Measurements from ENCODE around the gene AUP1.

Gene AUP1

DNA sequence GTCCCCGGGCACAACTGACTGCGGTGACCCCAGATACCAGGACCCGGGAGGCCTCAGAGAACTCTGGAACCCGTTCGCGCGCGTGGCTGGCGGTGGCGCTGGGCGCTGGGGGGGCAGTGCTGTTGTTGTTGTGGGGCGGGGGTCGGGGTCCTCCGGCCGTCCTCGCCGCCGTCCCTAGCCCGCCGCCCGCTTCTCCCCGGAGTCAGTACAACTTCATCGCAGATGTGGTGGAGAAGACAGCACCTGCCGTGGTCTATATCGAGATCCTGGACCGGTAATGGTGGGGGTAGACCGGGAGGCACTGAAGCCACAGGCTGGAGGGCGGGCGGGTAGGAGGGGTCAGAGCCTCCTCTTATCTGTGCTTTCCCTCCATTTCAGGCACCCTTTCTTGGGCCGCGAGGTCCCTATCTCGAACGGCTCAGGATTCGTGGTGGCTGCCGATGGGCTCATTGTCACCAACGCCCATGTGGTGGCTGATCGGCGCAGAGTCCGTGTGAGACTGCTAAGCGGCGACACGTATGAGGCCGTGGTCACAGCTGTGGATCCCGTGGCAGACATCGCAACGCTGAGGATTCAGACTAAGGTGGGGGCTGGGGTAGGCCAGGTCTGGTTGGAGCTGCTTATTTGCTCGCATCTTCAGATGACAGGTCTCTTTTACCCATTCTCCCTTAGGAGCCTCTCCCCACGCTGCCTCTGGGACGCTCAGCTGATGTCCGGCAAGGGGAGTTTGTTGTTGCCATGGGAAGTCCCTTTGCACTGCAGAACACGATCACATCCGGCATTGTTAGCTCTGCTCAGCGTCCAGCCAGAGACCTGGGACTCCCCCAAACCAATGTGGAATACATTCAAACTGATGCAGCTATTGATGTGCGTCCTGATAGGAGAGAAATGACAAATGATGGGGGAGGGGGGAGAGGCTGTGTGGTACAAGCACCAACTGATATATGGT, 1.0 kb upstream of the AUP1 start:
- H3K4me3 ChIP-seq (ENCODE audit: low read depth, low read length) = peak overlapping the region; percentile 99
- no peaks in the 10 kb centered on the region for H3K9me3 ChIP-seq (ENCODE audit: control insufficient read depth, insufficient read depth, low read length)
- H3K27me3 ChIP-seq (ENCODE audit: control insufficient read depth, insufficient read depth, low read length) = peaks cover 3% of the 10 kb centered on the region
- H3K9ac ChIP-seq (ENCODE audit: low read depth, low read length) = peak overlapping the region; percentile 37
- H3K4me1 ChIP-seq (ENCODE audit: control insufficient read depth, insufficient read depth, low read length) = peaks cover 3% of the 10 kb centered on the region
- peaks cover 17% of the 10 kb centered on the region for H3K36me3 ChIP-seq (ENCODE audit: control insufficient read depth, insufficient read depth, low read length)

- peaks cover 3% of the 10 kb centered on the region for H3K4me1 ChIP-seq (ENCODE audit: control insufficient read depth, insufficient read depth, low read length)
- H3K36me3 ChIP-seq (ENCODE audit: control insufficient read depth, insufficient read depth, low read length) = peaks cover 17% of the 10 kb centered on the region
- H3K9me3 ChIP-seq (ENCODE audit: control insufficient read depth, insufficient read depth, low read length) = no peaks in the 10 kb centered on the region
- peak overlapping the region; percentile 99 for H3K4me3 ChIP-seq (ENCODE audit: low read depth, low read length)
- peaks cover 5% of the 10 kb centered on the region for H3K27me3 ChIP-seq (ENCODE audit: control insufficient read depth, insufficient read depth, low read length)
- H3K9ac ChIP-seq (ENCODE audit: low read depth, low read length) = peak overlapping the region; percentile 87
These were observed 728 bp downstream of the AUP1 start for GRCh38 chr2:74528600-74529356.

DNA sequence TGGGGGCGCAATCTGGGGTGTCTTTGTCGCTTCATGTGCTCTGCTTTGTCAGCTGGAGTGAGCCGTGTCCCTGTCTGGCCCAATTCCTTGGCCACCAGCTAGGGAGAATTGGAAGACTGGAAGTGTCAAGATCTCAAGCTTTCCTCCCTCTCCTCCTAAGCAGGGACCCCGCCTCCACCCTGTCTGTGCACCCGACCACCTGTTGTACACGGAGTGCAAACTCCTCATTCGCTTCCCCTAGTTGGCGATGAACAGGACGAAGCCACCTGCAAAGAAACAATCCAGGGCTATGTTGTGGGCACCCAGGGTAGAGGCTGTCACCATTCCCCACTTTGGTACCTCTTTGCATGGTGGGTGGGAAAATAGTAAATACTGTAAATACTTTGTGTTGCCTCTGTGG, 1.8 kb downstream of the AUP1 start:
- no peak overlapping the region for H3K9ac ChIP-seq (ENCODE audit: low read depth, low read length)
- H3K4me1 ChIP-seq (ENCODE audit: control insufficient read depth, insufficient read depth, low read length) = peaks cover 3% of the 10 kb centered on the region
- H3K27me3 ChIP-seq (ENCODE audit: control insufficient read depth, insufficient read depth, low read length) = peaks cover 16% of the 10 kb centered on the region
- peaks cover 17% of the 10 kb centered on the region for H3K36me3 ChIP-seq (ENCODE audit: control insufficient read depth, insufficient read depth, low read length)
- H3K9me3 ChIP-seq (ENCODE audit: control insufficient read depth, insufficient read depth, low read length) = no peaks in the 10 kb centered on the region
- H3K4me3 ChIP-seq (ENCODE audit: low read depth, low read length) = no peak overlapping the region

GRCh38 chr2:74526649-74527230, 2.8 kb downstream of the AUP1 start:
- peaks cover 3% of the 10 kb centered on the region for H3K4me1 ChIP-seq (ENCODE audit: control insufficient read depth, insufficient read depth, low read length)
- peaks cover 17% of the 10 kb centered on the region for H3K36me3 ChIP-seq (ENCODE audit: control insufficient read depth, insufficient read depth, low read length)
- no peaks in the 10 kb centered on the region for H3K9me3 ChIP-seq (ENCODE audit: control insufficient read depth, insufficient read depth, low read length)
- no peak overlapping the region for H3K4me3 ChIP-seq (ENCODE audit: low read depth, low read length)
- peaks cover 26% of the 10 kb centered on the region for H3K27me3 ChIP-seq (ENCODE audit: control insufficient read depth, insufficient read depth, low read length)
- no peak overlapping the region for H3K9ac ChIP-seq (ENCODE audit: low read depth, low read length)

DNA sequence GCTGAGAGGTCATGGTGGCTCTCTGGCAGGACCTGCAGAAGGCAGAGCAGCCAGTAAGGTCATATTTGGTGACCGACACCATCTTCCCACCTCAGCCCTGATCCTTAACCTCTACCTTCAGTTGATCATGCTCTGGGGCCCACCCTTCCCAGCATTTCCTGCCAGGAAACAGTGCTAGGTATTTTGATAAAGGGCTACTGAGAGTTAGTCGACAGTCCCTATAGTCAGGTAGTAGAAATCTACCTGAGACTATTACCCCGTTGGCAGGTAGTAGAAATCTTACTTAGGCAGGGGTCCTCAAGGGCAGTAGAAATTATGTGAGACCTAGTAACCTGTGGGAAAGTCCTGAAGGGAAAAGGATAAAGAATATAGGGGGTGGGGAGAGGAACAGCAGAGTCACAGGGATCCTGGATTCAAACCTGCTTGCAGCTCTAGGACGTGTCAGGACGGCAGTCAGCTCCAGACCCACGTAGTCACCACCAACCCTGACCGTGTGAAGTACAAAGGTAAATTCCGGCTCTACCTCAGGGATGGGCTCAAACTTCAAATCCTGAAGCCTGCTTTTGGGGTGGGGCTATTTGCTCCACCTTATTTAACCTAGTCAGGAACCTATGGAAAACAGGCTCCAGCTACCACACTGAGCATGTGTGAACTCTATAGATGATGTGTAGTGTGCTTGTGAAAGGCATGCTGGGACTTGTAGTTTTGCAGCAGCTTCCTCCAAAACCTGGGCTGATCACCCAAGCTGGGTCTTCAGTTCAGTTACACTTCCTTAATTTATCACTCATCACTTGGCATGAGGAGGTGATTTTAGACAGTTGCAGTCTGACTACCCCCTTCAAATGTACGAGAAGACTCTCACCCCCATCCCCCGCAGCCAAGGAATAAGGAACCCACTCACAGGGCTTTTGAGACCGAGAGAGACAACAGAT, 3.5 kb downstream of the AUP1 start, which contains the start of gene DQX1:
DQX1 (minus strand) TSS at position 515 of the 932 bp plus-strand sequence; CDS start at position 13, 502 bp downstream.
- Histone ChIP-seq H3K9ac (ENCODE audit: low read depth, low read length) (no peak within 1 kb of the TSS), H3K4me3 (ENCODE audit: low read depth, low read length) (no peak within 1 kb of the TSS), H3K9me3 (ENCODE audit: control insufficient read depth, insufficient read depth, low read length) (no peaks in the 10 kb centered on the region)

DNA sequence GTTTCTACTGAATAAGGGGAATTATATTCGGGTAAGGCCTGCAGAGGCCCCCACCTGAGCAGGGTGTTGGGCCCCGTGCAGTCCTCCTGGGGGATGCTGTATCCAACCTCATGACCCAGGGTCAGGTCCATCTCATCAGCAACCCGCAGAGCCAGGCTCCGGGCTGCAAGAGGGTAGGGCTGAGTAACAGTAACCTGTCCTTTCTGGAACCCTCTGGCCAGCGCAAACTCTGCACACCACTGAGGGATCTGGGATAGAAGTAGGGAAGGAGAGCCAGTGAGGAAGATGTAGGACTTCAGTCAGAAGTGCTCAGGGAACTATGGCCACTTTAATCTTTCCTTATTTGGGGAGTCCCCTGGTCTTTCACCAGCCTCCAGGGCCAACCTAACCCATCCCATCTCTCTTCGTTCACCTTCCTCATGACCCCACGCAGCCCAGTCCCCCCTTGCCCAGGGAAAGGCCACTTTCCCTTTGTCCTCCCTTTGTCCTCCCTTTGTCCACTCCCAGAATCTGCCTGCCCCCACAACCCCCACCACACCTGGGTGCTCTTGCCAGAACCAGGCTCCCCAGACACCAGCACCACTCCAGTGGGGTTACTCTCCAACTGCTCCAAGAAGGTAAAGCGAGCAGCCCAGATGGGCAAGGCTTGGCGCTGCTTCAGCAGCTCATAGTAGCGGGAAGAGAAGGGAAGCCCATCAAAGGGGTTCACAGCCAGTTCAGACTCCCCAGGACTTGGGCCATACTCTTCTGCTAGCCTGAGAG, 4.4 kb downstream of the AUP1 start:
- H3K9ac ChIP-seq (ENCODE audit: low read depth, low read length) = no peak overlapping the region
- no peaks in the 10 kb centered on the region for H3K9me3 ChIP-seq (ENCODE audit: control insufficient read depth, insufficient read depth, low read length)
- H3K36me3 ChIP-seq (ENCODE audit: control insufficient read depth, insufficient read depth, low read length) = peaks cover 17% of the 10 kb centered on the region
- peaks cover 34% of the 10 kb centered on the region for H3K27me3 ChIP-seq (ENCODE audit: control insufficient read depth, insufficient read depth, low read length)
- peaks cover 3% of the 10 kb centered on the region for H3K4me1 ChIP-seq (ENCODE audit: control insufficient read depth, insufficient read depth, low read length)
- H3K4me3 ChIP-seq (ENCODE audit: low read depth, low read length) = no peak overlapping the region

More for the DNA sequence above, 3.5 kb downstream of the AUP1 start, which contains the start of gene DQX1:
- Histone ChIP-seq H3K27me3 (ENCODE audit: control insufficient read depth, insufficient read depth, low read length) (peaks cover 29% of the 10 kb centered on the region), H3K36me3 (ENCODE audit: control insufficient read depth, insufficient read depth, low read length) (peaks cover 17% of the 10 kb centered on the region), H3K4me1 (ENCODE audit: control insufficient read depth, insufficient read depth, low read length) (peaks cover 3% of the 10 kb centered on the region)

- peaks cover 3% of the 10 kb centered on the region for H3K4me1 ChIP-seq (ENCODE audit: control insufficient read depth, insufficient read depth, low read length)
- H3K9me3 ChIP-seq (ENCODE audit: control insufficient read depth, insufficient read depth, low read length) = no peaks in the 10 kb centered on the region
- no peak overlapping the region for H3K9ac ChIP-seq (ENCODE audit: low read depth, low read length)
- H3K27me3 ChIP-seq (ENCODE audit: control insufficient read depth, insufficient read depth, low read length) = peaks cover 45% of the 10 kb centered on the region
- H3K4me3 ChIP-seq (ENCODE audit: low read depth, low read length) = no peak overlapping the region
- H3K36me3 ChIP-seq (ENCODE audit: control insufficient read depth, insufficient read depth, low read length) = peaks cover 17% of the 10 kb centered on the region
These were observed 5.5 kb downstream of the AUP1 start for GRCh38 chr2:74524005-74524404.

- peaks cover 13% of the 10 kb centered on the region for H3K36me3 ChIP-seq (ENCODE audit: control insufficient read depth, insufficient read depth, low read length)
- H3K4me1 ChIP-seq (ENCODE audit: control insufficient read depth, insufficient read depth, low read length) = no peaks in the 10 kb centered on the region
- no peak overlapping the region for H3K9ac ChIP-seq (ENCODE audit: low read depth, low read length)
- no peaks in the 10 kb centered on the region for H3K9me3 ChIP-seq (ENCODE audit: control insufficient read depth, insufficient read depth, low read length)
- H3K27me3 ChIP-seq (ENCODE audit: control insufficient read depth, insufficient read depth, low read length) = peaks cover 60% of the 10 kb centered on the region
- no peak overlapping the region for H3K4me3 ChIP-seq (ENCODE audit: low read depth, low read length)
These were observed 7.0 kb downstream of the AUP1 start for GRCh38 chr2:74522516-74522915.

- Histone ChIP-seq H3K36me3 (ENCODE audit: control insufficient read depth, insufficient read depth, low read length) (no peaks in the 10 kb centered on the region), H3K4me1 (ENCODE audit: control insufficient read depth, insufficient read depth, low read length) (no peaks in the 10 kb centered on the region), H3K27me3 (ENCODE audit: control insufficient read depth, insufficient read depth, low read length) (peaks cover 95% of the 10 kb centered on the region), H3K9me3 (ENCODE audit: control insufficient read depth, insufficient read depth, low read length) (peaks cover 6% of the 10 kb centered on the region), H3K4me3 (ENCODE audit: low read depth, low read length) (peak overlapping the region; percentile 49), H3K9ac (ENCODE audit: low read depth, low read length) (no peak overlapping the region)
These were observed 12.9 kb downstream of the AUP1 start for GRCh38 chr2:74516650-74517049.

DNA sequence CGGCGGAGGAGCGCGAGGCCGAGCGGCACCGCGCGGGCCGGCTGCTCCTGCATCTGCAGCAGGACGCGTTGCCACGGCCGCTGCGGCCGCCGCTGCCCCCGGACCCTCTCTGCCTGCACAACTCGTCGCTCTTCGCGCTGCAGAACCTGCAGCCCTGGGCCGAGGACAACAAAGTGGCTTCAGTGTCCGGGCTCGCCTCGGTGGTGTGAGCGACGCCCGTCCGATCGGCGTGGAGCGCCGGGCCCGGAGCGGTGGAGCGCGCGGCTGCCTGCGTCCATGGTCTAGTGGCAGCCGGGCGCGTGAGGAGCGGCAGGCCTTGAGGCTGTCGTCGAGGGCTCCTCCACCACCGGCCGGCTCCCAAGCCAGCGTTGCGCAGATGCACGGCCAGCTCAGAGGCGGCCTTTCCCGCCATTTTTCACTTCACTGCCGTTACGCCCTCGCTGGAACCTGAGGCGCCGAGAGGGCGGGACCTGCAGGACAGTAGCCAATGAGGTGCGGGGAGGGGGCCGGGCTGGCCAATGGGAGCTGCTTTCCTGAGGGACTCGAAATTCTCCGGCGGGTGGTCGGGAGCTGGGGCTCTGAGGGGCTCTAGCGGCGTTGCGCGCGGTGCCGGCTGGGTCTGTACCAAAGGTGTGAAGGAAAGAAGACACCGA, 13.4 kb downstream of the AUP1 start:
- Histone ChIP-seq H3K27me3 (ENCODE audit: control insufficient read depth, insufficient read depth, low read length) (peaks cover 98% of the 10 kb centered on the region), H3K4me3 (ENCODE audit: low read depth, low read length) (peak overlapping the region; percentile 49)

More for the DNA sequence above, 13.4 kb downstream of the AUP1 start:
- H3K9ac ChIP-seq (ENCODE audit: low read depth, low read length) = no peak overlapping the region
- H3K9me3 ChIP-seq (ENCODE audit: control insufficient read depth, insufficient read depth, low read length) = peaks cover 6% of the 10 kb centered on the region
- no peaks in the 10 kb centered on the region for H3K4me1 ChIP-seq (ENCODE audit: control insufficient read depth, insufficient read depth, low read length)
- H3K36me3 ChIP-seq (ENCODE audit: control insufficient read depth, insufficient read depth, low read length) = no peaks in the 10 kb centered on the region
